GM12878 (cell line): ENCODE data around the gene RBSN. TPM values are rescaled to one million over a fixed set of nuclear protein-coding genes. Genes with fewer than 3 reads are reported as not detected.
"Not testable (repeated sequence)": the region's sequence is repeated elsewhere in the genome, so short reads cannot be mapped to it uniquely, and the experiment has no call there.

ENCODE experiments used
- ATAC-seq: fragments of 200-7000 bp; cut with Tn5 transposase; 3 replicates; pipeline ENCODE4 v1.9.1; 2020; ENCODE audit warnings: mild to moderate bottlenecking, moderate library complexity
- BruUV-seq: library from RNA; stranded (reverse); fragments of 400-500 nt; replicated peaks from 2 replicates; lab custom pipeline; 2021; lab: Mats Ljungman, UMichigan
- CTCF ChIA-PET: fragments of 300-600 bp; sonication (Branson Sonifier 250); formaldehyde crosslinking; extraction: SDS; loops from one replicate; lab custom pipeline; 2021; ENCODE audit warnings: inconsistent platforms; lab: Yijun Ruan, JAX
- POLR2A ChIA-PET: fragments of 350-600 bp; formaldehyde crosslinking; extraction: SDS; loops from one replicate; lab custom pipeline; 2021; ENCODE audit warnings: inconsistent platforms; lab: Charles Lee
- RAD21 ChIA-PET: fragments of 300-600 bp; sonication (Branson Sonifier 250); formaldehyde crosslinking; loops from one replicate; lab custom pipeline; 2023; ENCODE audit warnings: antibody characterized with exemption; ENCODE audit not compliant: unreplicated experiment; lab: Charles Lee
- SMC1A ChIA-PET: fragments of 300-600 bp; sonication (Branson Sonifier 250); formaldehyde crosslinking; loops from one replicate; lab custom pipeline; 2023; ENCODE audit not compliant: unreplicated experiment, uncharacterized antibody; lab: Charles Lee
- DNase-seq: peaks from one replicate; pipeline ENCODE4 v3.0.0-alpha.2; 2011; ENCODE audit warnings: low read depth, low spot score
- FAIRE-seq: peaks from 3 replicates; lab custom pipeline; 2011; peaks lifted over from hg19 to GRCh38; lab: Jason Lieb, UNC
- H2AFZ ChIP-seq: 2 replicates; pipeline ENCODE4 v1.6.0; 2011; ENCODE audit warnings: low read depth, low read length, control low read depth; ENCODE audit not compliant: control insufficient read depth
- H3K27ac ChIP-seq: 2 replicates; pipeline ENCODE4 v1.5.1; 2011; ENCODE audit warnings: control low read depth; ENCODE audit not compliant: control insufficient read depth, insufficient read depth
- H3K27me3 ChIP-seq, 2 experiments: replicated peaks in 1 of 2; 2 replicates each; pipeline versions ENCODE4 v1.6.0 to v1.6.1; 2011; ENCODE audit warnings: low read length in 1 of 2; ENCODE audit not compliant: control insufficient read depth in 2 of 2, insufficient read depth in 2 of 2
- H3K36me3 ChIP-seq, 2 experiments: 2 replicates each; pipeline ENCODE4 v1.5.1; 2011; ENCODE audit warnings: low read length in 1 of 2; ENCODE audit not compliant: control insufficient read depth in 2 of 2, insufficient read depth in 2 of 2
- H3K4me1 ChIP-seq: 2 replicates; pipeline ENCODE4 v1.6.1; 2011; ENCODE audit warnings: mild to moderate bottlenecking, low read length, moderate library complexity, mixed read lengths; ENCODE audit not compliant: control insufficient read depth, insufficient read depth
- H3K4me2 ChIP-seq: 2 replicates; pipeline ENCODE4 v1.6.0; 2011; ENCODE audit warnings: control low read depth; ENCODE audit not compliant: control insufficient read depth, insufficient read depth
- H3K4me3 ChIP-seq: fragments of 200-600 bp; sonication (generic); 2 replicates; pipeline ENCODE4 v1.5.1; 2016
- H3K79me2 ChIP-seq: 2 replicates; pipeline ENCODE4 v1.6.0; 2011; ENCODE audit warnings: low read length; ENCODE audit not compliant: control insufficient read depth, insufficient read depth
- H3K9ac ChIP-seq: 2 replicates; pipeline ENCODE4 v1.8.0; 2011; ENCODE audit warnings: low read length, control low read depth, mixed read lengths; ENCODE audit not compliant: control insufficient read depth, insufficient read depth
- H3K9me3 ChIP-seq: replicated peaks from 3 replicates; pipeline ENCODE4 v1.5.1; 2011; ENCODE audit warnings: mild to moderate bottlenecking, low read length; ENCODE audit not compliant: control insufficient read depth, insufficient read depth
- H4K20me1 ChIP-seq: 2 replicates; pipeline ENCODE4 v1.6.0; 2011; ENCODE audit not compliant: control insufficient read depth, insufficient read depth
- LARP7 ChIP-seq: fragments of 450-650 bp; IDR thresholded peaks from 2 replicates; pipeline ENCODE4 v1.6.1; 2017; ENCODE audit warnings: mild to moderate bottlenecking
- NFXL1 ChIP-seq: fragments of 450-650 bp; IDR thresholded peaks from 2 replicates; pipeline ENCODE4 v1.6.1; 2017; ENCODE audit warnings: antibody characterized with exemption, mild to moderate bottlenecking, borderline replicate concordance
- PAX5 ChIP-seq: IDR thresholded peaks from 2 replicates; pipeline ENCODE4 v1.6.1; 2011; ENCODE audit warnings: low read depth, low read length, borderline replicate concordance
- WGBS: methylation state at CpG from one replicate; pipeline ENCODE4 v1.1.6; 2016; ENCODE audit warnings: low lambda C conversion rate; ENCODE audit not compliant: insufficient replicate concordance, insufficient coverage; ENCODE audit errors: missing lambda C conversion rate; 5-methylcytosine and 5-hydroxymethylcytosine counted together
- in situ Hi-C: fragments of 300-500 bp; cut with MboI; formaldehyde crosslinking; loops from 9 replicates; pipeline ENCODE4 v1.14.3; 2018; ENCODE audit warnings: mixed read lengths
- intact Hi-C: fragments of 100-400 bp; cut with micrococcal nuclease; formaldehyde crosslinking; loops from one replicate; pipeline ENCODE4 v1.14.2; 2022; ENCODE audit not compliant: unreplicated experiment
- polyA plus RNA-seq, 11 experiments: library from polyadenylated mRNA; depleted of rRNA in 4 of 11; unstranded in 6 of 11; stranded (reverse) in 5 of 11; fragments of >200 nt; fragmentation: Nextera tagmentation in 4 of 11; fragmentation: Illumina TruSeq in 1 of 11; extraction: Ambion mirVana in 4 of 11; extraction: Trizol in 1 of 11; gene quantifications; 1 replicate in 1 of 11; 2 replicates in 10 of 11; pipeline versions ENCODE4 v1.2.1 to v1.2.3, GENCODE V29; 2011 to 2016; ENCODE audit warnings: inconsistent platforms in 2 of 11, missing spikeins in 2 of 11, low read depth in 1 of 11
- total RNA-seq, 4 experiments: library from RNA; depleted of rRNA in 3 of 4; stranded (reverse); fragments of >200 nt in 3 of 4; fragmentation: Illumina TruSeq in 1 of 4; extraction: Trizol in 1 of 4; gene quantifications; 2 replicates each; pipeline versions ENCODE4 v1.2.1 to v1.2.3, GENCODE V29; 2013 to 2021
- TF ChIP-seq, protein P1 (sequence below): fragments of 450-650 bp; IDR thresholded peaks from 2 replicates; pipeline ENCODE4 v1.6.1; 2017; ENCODE audit warnings: mild to moderate bottlenecking, moderate library complexity
- TF ChIP-seq, protein P2 (sequence below), 3 experiments: IDR thresholded peaks in 2 of 3; conservative IDR thresholded peaks in 1 of 3; 2 replicates each; pipeline ENCODE4 v1.5.1; 2011; ENCODE audit warnings: low read depth in 3 of 3, low read length in 3 of 3, mild to moderate bottlenecking in 3 of 3, control low read depth in 2 of 3, moderate library complexity in 2 of 3, inconsistent platforms in 1 of 3, mixed read lengths in 1 of 3; ENCODE audit not compliant: control insufficient read depth in 2 of 3, insufficient read depth in 1 of 3; ENCODE audit errors: extremely low read depth in 1 of 3

RBSN gene
- total and polyA plus RNA-seq, 10 of the 15 experiments (the other 5 are each of a cell fraction or from before 2014, with no cell fraction given) = 2.0 to 17.5 (median 10.5) TPM

- FAIRE-seq (no peak), DNase-seq (no peak), ATAC-seq (peak; percentile 56)
- H3K9ac ChIP-seq = no peak overlapping the region
- CTCF ChIA-PET = interaction anchor here (1.1 kb wide), 1 partner anchor 944 kb away, joined by 3 read pairs; no protein-coding TSS in a partner anchor
- no peak overlapping the region for H3K27ac ChIP-seq
- H3K4me1 ChIP-seq = no peaks in the 10 kb centered on the region
- POLR2A ChIA-PET = no interaction called here
- no peaks in the 10 kb centered on the region for H3K9me3 ChIP-seq
- peaks cover 0 to 5% of the 10 kb centered on the region in 2 experiments; a peak in 2 of 4 replicates for H3K27me3 ChIP-seq
- 42% methylated on average over 3 of the region's 3 CpGs for WGBS
- RAD21 ChIA-PET = no interaction called here
- H3K79me2 ChIP-seq = no peaks in the 10 kb centered on the region
- H3K4me2 ChIP-seq = no peak overlapping the region
- intact Hi-C loops = no loop called here
- in situ Hi-C loops = no loop called here
- H2AFZ ChIP-seq = no peak overlapping the region
- SMC1A ChIA-PET = interaction anchor here (1.1 kb wide), 1 partner anchor 21 kb away, joined by 4 read pairs; no protein-coding TSS in a partner anchor
- BruUV-seq = no TSS peak
- no peaks in the 10 kb centered on the region for H4K20me1 ChIP-seq
- no peaks in the 10 kb centered on the region for H3K36me3 ChIP-seq
- TF ChIP-seq PAX5 (no peak), LARP7 (no peak), NFXL1 (no peak)
- TF ChIP-seq, protein P1, sequence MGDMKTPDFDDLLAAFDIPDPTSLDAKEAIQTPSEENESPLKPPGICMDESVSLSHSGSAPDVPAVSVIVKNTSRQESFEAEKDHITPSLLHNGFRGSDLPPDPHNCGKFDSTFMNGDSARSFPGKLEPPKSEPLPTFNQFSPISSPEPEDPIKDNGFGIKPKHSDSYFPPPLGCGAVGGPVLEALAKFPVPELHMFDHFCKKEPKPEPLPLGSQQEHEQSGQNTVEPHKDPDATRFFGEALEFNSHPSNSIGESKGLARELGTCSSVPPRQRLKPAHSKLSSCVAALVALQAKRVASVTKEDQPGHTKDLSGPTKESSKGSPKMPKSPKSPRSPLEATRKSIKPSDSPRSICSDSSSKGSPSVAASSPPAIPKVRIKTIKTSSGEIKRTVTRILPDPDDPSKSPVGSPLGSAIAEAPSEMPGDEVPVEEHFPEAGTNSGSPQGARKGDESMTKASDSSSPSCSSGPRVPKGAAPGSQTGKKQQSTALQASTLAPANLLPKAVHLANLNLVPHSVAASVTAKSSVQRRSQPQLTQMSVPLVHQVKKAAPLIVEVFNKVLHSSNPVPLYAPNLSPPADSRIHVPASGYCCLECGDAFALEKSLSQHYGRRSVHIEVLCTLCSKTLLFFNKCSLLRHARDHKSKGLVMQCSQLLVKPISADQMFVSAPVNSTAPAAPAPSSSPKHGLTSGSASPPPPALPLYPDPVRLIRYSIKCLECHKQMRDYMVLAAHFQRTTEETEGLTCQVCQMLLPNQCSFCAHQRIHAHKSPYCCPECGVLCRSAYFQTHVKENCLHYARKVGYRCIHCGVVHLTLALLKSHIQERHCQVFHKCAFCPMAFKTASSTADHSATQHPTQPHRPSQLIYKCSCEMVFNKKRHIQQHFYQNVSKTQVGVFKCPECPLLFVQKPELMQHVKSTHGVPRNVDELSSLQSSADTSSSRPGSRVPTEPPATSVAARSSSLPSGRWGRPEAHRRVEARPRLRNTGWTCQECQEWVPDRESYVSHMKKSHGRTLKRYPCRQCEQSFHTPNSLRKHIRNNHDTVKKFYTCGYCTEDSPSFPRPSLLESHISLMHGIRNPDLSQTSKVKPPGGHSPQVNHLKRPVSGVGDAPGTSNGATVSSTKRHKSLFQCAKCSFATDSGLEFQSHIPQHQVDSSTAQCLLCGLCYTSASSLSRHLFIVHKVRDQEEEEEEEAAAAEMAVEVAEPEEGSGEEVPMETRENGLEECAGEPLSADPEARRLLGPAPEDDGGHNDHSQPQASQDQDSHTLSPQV = no peak
- TF ChIP-seq, protein P2, sequence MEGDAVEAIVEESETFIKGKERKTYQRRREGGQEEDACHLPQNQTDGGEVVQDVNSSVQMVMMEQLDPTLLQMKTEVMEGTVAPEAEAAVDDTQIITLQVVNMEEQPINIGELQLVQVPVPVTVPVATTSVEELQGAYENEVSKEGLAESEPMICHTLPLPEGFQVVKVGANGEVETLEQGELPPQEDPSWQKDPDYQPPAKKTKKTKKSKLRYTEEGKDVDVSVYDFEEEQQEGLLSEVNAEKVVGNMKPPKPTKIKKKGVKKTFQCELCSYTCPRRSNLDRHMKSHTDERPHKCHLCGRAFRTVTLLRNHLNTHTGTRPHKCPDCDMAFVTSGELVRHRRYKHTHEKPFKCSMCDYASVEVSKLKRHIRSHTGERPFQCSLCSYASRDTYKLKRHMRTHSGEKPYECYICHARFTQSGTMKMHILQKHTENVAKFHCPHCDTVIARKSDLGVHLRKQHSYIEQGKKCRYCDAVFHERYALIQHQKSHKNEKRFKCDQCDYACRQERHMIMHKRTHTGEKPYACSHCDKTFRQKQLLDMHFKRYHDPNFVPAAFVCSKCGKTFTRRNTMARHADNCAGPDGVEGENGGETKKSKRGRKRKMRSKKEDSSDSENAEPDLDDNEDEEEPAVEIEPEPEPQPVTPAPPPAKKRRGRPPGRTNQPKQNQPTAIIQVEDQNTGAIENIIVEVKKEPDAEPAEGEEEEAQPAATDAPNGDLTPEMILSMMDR (IDR thresholded peaks at IDR 0.05 in 2 of 3, conservative IDR thresholded peaks at IDR 0.05 in 1 of 3; ENCODE audit: control insufficient read depth in 2 of 3, extremely low read depth in 1 of 3, insufficient read depth in 1 of 3, low read depth in 3 of 3, low read length in 3 of 3) = 0 out of 6 replicates have a peak, but pooled peaks of 1 of the 3 experiments have one; percentile 17
- no peak overlapping the region for H3K4me3 ChIP-seq
These were observed 49.7 kb upstream of the RBSN start for GRCh38 chr3:15148614-15149013.

- DNase-seq, RAD21 ChIA-PET, in situ Hi-C loops, intact Hi-C loops, H3K4me1 ChIP-seq, CTCF ChIA-PET, H3K27me3 ChIP-seq, POLR2A ChIA-PET, H3K4me2 ChIP-seq, H3K36me3 ChIP-seq, H3K27ac ChIP-seq, H3K79me2 ChIP-seq, FAIRE-seq, H3K9ac ChIP-seq, ATAC-seq, H3K4me3 ChIP-seq, BruUV-seq, H3K9me3 ChIP-seq, H2AFZ ChIP-seq, H4K20me1 ChIP-seq: not testable (repeated sequence)
- WGBS = 10% methylated on average over 4 of the region's 4 CpGs
- SMC1A ChIA-PET = interaction anchor here (0.6 kb wide), 1 partner anchor 128 kb away, joined by 4 read pairs; no protein-coding TSS in a partner anchor
These were observed 37.9 kb upstream of the RBSN start for GRCh38 chr3:15136885-15137284.
